GM12873 (cell line): ENCODE measurements around the gene CACNG5.

Experiments
- CTCF ChIP-seq: IDR thresholded peaks from 2 replicates; pipeline ENCODE4 v1.5.1; 2012; ENCODE audit warnings: low read depth, mild to moderate bottlenecking, moderate library complexity, low read length, control low read depth; ENCODE audit not compliant: insufficient read depth; ENCODE audit errors: missing control alignments

The CACNG5 gene

GRCh38 chr17:66860204-66860603 lies 25.3 kb downstream of the CACNG5 start:
- no peak for TF ChIP-seq CTCF

DNA sequence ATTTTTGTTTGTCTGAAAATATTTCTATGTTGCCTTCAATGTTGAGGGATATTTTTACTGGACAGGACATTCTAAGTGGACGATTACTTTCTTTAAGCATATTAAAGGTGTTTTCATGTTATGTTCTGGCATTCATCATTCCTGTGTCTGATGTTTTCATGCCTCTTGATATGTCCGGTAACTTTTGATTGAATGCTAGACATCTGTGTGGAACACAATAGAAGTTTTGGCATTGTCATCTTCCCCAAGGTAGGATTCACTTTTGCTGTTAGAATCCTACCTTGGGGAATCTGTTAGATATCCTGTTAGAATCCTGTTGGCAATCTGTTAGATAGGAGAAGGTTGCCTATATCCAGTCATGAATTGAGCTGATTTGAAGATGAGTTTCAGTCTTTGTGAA lies 28.9 kb downstream of the CACNG5 start:
- no peak for TF ChIP-seq CTCF

DNA sequence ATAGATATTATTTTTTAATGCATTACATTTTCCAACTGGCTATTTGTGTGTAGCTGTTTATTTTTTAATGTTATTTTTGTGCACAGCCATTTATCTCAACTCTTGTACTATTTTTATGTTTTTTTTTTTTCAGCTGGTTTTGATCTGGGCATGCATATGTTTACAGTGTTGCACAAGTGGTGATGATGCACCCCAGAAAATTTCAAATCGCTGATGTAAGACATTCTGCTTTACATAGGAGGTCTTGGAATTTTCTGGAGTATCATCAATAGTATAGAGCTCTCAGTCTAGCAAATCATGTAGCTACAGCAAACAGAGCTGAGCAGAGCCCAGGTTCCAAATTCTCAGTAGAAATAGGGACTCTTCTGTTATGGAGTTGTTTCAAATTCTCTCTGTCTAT lies 30.2 kb downstream of the CACNG5 start:
- TF ChIP-seq CTCF = no peak

DNA sequence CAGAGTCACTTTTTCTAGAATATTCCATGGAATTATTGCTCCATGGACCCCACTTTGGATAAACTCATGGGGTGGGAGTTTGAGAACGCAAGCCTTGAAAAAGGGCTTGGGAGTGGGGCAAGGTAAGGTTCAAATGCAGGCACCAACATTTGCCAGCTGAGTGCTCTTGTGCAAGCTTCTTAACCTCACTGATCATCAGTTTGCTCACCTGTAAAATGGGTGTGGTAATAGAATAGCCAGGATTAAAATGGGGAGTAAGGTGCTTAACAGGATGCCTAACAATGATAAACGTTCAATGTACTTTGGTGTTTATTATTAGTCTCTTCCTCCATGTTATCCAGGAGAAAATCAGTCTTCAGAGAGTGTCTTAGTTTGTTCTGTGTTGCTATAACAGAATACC lies 39.0 kb downstream of the CACNG5 start:
- TF ChIP-seq CTCF = no peak

- TF ChIP-seq CTCF = no peak
Measured at GRCh38 chr17:66884931-66885330, 50.0 kb downstream of the CACNG5 start.

GRCh38 chr17:66885417-66885816 lies 50.5 kb downstream of the CACNG5 start:
- no peak for TF ChIP-seq CTCF

DNA sequence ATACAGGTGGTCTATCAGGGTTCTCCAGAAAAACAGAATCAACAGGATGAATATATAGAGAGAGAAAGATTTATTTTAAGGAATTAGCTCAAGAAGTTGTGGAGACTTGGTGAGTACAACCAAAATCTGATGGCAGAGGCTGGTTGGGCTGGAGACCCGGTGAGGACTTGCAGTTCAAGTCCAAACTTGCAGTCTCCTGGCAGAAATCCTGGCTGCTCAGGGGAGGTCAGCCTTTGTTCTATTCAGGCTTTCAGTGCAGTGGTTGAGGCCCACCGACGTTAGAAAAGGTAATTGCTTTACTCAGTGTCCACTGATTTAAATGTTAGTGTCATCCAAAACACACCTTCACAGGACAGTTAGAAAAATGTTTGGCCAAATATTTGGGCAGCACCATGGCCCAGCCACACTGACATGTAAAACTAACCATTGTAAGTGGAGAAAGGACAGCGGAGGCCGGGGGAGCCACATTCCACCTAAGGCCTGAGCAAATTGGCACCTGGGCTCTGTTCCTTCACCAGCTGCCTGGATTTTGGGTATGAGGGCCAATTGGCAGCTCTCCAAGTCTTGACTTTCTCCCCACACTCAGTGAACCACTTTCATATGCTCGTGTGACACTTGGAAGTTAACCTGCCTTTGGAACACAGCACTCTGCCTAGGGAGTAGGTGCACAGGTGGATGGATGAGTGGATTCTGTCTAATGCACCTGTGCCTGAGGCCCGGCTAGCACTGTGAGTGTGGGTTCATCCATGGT lies 54.7 kb downstream of the CACNG5 start:
- no peak for TF ChIP-seq CTCF
